Measurements from ENCODE around the gene RPP25.

GRCh38 chr15:74989527-74989926 is 33.0 kb upstream of the RPP25 start:
- TF ChIP-seq IRF5 (IDR thresholded peaks at IDR 0.05; ENCODE audit: borderline replicate concordance) (no peak), BHLHE40 (IDR thresholded peaks at IDR 0.05; ENCODE audit: borderline replicate concordance in 1 of 2, low read depth in 2 of 2, low read length in 1 of 2) (no peak), ZNF274 (IDR thresholded peaks at IDR 0.05; ENCODE audit: insufficient read depth, insufficient read length) (no peak), CREM (IDR thresholded peaks at IDR 0.05; ENCODE audit: low read depth) (no peak)
- TF ChIP-seq, protein P1, sequence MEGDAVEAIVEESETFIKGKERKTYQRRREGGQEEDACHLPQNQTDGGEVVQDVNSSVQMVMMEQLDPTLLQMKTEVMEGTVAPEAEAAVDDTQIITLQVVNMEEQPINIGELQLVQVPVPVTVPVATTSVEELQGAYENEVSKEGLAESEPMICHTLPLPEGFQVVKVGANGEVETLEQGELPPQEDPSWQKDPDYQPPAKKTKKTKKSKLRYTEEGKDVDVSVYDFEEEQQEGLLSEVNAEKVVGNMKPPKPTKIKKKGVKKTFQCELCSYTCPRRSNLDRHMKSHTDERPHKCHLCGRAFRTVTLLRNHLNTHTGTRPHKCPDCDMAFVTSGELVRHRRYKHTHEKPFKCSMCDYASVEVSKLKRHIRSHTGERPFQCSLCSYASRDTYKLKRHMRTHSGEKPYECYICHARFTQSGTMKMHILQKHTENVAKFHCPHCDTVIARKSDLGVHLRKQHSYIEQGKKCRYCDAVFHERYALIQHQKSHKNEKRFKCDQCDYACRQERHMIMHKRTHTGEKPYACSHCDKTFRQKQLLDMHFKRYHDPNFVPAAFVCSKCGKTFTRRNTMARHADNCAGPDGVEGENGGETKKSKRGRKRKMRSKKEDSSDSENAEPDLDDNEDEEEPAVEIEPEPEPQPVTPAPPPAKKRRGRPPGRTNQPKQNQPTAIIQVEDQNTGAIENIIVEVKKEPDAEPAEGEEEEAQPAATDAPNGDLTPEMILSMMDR (IDR thresholded peaks at IDR 0.05 in 2 of 3, conservative IDR thresholded peaks at IDR 0.05 in 1 of 3; ENCODE audit: control insufficient read depth in 2 of 3, extremely low read depth in 1 of 3, insufficient read depth in 1 of 3, low read depth in 3 of 3, low read length in 3 of 3), result no peak
- TF ChIP-seq, protein P2, sequence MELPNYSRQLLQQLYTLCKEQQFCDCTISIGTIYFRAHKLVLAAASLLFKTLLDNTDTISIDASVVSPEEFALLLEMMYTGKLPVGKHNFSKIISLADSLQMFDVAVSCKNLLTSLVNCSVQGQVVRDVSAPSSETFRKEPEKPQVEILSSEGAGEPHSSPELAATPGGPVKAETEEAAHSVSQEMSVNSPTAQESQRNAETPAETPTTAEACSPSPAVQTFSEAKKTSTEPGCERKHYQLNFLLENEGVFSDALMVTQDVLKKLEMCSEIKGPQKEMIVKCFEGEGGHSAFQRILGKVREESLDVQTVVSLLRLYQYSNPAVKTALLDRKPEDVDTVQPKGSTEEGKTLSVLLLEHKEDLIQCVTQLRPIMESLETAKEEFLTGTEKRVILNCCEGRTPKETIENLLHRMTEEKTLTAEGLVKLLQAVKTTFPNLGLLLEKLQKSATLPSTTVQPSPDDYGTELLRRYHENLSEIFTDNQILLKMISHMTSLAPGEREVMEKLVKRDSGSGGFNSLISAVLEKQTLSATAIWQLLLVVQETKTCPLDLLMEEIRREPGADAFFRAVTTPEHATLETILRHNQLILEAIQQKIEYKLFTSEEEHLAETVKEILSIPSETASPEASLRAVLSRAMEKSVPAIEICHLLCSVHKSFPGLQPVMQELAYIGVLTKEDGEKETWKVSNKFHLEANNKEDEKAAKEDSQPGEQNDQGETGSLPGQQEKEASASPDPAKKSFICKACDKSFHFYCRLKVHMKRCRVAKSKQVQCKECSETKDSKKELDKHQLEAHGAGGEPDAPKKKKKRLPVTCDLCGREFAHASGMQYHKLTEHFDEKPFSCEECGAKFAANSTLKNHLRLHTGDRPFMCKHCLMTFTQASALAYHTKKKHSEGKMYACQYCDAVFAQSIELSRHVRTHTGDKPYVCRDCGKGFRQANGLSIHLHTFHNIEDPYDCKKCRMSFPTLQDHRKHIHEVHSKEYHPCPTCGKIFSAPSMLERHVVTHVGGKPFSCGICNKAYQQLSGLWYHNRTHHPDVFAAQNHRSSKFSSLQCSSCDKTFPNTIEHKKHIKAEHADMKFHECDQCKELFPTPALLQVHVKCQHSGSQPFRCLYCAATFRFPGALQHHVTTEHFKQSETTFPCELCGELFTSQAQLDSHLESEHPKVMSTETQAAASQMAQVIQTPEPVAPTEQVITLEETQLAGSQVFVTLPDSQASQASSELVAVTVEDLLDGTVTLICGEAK (IDR thresholded peaks at IDR 0.05; ENCODE audit: borderline replicate concordance), result no peak

All from GM12878 (cell line).